ENCODE measurements around the gene TUBGCP3. TPM values are rescaled to one million over a fixed set of nuclear protein-coding genes. Genes with fewer than 3 reads are reported as not detected.
A peak's percentile ranks its signal among the peaks of the same experiment; 100 is the strongest.

TUBGCP3 gene
- total RNA-seq, 1 donor from 2014 or later, result 12.5 TPM

GRCh38 chr13:112616586-112617362 is 28.8 kb upstream of the TUBGCP3 start:
- peak; percentile 52 for DNase-seq (ENCODE audit: low read depth)

DNA sequence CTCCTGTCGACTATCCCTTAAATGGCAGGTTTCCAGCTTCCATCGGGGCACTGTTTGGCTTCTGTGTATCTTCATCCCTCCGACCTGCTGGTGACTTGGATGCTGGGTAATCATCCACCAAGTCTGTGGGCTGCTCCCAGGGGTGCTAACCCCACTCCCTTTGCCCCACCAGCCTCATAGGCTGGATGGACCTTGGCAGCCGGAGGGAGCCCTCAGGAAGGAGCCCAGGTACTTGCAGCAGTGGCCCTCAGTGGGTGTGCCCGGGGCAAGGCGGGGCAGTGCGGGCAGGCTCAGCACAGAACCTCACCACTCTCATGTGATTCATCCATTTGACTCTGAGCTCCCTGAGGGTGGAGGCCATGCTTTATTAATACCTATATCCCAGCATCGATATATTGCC is 27.4 kb upstream of the TUBGCP3 start:
- no peak for DNase-seq (ENCODE audit: low read depth)

- no peak for DNase-seq (ENCODE audit: low read depth)
These were observed 26.9 kb upstream of the TUBGCP3 start for GRCh38 chr13:112614835-112615234.

DNA sequence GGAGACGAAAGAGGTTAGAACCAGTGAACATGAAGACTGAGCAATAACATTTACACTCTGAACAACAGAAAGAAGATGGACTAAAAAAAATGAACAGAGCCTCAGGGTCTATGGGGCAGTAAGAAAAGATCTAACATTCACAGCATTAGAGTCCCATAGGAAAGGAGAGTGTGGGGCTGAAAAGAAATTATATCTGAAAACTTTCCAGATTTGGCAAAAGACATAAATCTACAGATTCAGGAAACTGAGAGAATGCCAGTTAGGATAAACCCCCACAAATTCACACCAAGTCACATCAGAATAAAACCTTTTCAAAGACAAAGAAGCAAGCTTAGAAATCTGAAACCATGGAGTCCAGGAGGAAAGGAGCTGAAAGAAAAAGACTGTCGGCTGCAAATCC is 20.3 kb upstream of the TUBGCP3 start:
- DNase-seq (ENCODE audit: low read depth), result no peak

- DNase-seq (ENCODE audit: low read depth), result peak; percentile 90
These were observed 18.4 kb upstream of the TUBGCP3 start for GRCh38 chr13:112606109-112607001.

GRCh38 chr13:112605531-112605990 is 17.6 kb upstream of the TUBGCP3 start:
- DNase-seq (ENCODE audit: low read depth), result no peak

DNA sequence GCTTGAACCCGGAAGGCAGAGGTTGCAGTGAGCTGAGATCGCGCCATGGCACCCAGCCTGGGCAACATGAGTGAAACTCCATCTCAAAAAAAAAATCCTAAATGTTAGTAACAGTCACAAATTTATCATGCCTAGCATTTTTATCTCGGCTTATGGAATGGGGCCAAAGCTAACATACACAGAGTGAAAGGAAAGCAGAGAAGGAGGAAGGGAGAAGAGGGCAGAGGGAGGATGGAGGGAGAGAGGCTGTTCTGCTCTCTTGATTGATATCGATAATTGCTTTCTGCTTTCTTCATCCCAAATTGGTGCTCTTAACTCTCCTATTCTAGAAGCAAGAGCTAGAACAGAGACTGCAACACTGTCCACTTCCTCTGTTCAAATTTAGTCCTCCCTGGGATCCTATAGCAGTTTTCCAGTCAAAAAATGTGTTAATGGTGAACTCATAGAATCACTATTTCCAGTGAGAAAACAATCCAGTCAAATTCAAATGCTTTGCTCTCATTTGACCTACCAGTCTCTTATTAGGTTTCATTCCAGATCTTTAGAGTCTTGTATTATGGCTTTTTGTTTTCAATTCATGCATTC is 15.8 kb upstream of the TUBGCP3 start:
- no peak for DNase-seq (ENCODE audit: low read depth)

GRCh38 chr13:112602189-112602588 is 14.2 kb upstream of the TUBGCP3 start:
- DNase-seq (ENCODE audit: low read depth), result no peak

DNA sequence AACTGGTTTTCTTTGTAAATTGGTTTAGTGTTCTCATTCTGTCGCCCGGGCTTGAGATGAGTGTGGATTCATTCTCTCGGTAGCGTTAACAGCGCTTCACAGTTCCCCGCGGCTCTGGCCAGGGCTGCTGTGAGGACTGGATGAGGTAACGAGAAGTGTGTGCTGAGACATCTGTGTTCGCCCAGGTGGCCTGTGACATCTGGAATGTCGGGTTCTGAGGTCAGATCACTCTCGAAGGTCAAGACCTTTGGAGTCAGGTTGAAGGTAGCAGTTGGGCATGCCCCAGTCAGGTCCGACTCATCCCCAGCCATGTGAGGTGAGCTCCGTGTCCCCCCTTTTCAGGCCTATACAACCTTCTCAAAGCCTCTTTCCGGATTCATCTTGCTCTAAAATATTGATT is 13.4 kb upstream of the TUBGCP3 start:
- DNase-seq (ENCODE audit: low read depth), result no peak

GRCh38 chr13:112596235-112596634 is 8.3 kb upstream of the TUBGCP3 start:
- DNase-seq (ENCODE audit: low read depth), result no peak

DNA sequence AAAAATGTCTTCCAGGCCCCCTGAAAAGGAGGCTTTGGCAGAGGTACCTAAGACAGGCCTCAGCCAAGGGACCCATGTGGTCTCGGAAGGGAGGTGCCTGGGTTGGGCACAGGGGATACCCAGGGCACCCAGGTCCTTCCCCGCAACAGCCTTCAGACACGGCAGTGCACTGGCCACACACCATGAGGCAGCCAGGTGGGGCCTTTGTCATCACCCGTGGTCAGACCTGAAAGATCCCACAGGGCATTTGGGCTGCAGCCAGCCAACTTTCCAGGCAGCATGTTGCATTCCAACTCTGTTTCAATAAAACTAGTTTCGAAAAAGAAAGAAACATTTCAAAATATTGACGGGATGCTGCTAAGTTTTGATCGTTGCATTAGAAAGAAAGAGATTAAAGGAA is 4.7 kb upstream of the TUBGCP3 start:
- DNase-seq (ENCODE audit: low read depth), result no peak

GRCh38 chr13:112592181-112592580 is 4.2 kb upstream of the TUBGCP3 start:
- no peak for DNase-seq (ENCODE audit: low read depth)

DNA sequence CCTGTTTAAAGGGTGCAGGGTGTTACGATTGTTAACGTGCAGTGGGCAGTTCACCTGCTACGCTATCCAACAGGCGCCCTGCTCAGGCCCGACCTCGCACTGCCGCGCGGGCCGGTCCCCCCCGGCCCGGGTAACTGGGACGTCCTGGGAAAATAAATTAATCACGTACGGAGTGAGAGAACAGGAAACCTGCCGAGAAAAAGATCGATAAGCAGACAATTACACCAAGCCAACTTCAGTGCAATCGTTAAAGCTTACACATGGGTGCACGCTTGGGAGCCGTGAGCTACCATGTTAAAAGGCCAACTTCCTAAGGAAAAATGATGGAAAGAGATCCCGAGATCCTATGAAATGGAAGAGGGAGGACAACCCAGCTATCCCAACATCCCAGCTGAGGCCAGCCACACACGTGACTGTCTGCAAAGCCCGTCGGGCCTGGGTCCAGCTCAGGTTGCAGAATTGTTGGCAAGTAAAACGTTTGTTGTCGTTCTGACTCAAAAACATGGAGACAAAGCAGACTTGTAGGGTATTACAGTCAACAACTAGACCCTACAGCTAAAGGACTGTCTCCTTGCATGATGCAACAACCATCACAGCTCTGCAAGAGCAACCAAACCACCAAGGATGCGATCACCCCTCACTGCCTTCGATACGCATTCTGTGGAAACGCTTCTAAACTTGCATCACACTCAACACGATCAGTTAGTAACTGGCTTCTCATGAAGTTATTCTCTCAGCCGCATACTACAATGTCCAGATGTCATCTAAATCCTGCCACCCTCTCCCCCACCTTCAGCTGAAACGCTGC is 741 bp upstream of the TUBGCP3 start:
- no peak for DNase-seq (ENCODE audit: low read depth)

- DNase-seq (ENCODE audit: low read depth), result peak; percentile 92
These were observed 665 bp downstream of the TUBGCP3 start for GRCh38 chr13:112587212-112587763.

GRCh38 chr13:112586334-112586960 is 1.5 kb downstream of the TUBGCP3 start:
- DNase-seq (ENCODE audit: low read depth), result no peak

GRCh38 chr13:112583592-112584277 is 4.2 kb downstream of the TUBGCP3 start:
- no peak for DNase-seq (ENCODE audit: low read depth)

DNA sequence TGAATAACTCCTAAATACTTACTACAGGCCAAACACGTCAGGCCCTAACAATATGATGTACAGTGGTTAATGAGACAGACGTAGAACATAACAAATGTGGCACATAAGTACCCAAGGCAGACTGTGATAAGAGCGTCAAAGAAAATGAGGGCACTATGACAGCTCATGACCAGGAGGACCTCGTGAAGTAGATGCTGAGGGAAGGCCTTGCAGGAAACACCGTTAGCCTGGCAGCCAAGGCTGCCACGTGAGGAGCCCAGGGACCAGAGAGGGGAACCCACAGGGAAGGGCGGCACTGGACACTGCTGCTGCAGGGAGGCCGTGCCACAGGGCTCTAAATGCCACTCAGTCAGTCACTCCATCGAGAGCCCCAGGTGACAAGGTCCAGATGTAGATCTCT is 5.7 kb downstream of the TUBGCP3 start:
- DNase-seq (ENCODE audit: low read depth), result no peak

DNA sequence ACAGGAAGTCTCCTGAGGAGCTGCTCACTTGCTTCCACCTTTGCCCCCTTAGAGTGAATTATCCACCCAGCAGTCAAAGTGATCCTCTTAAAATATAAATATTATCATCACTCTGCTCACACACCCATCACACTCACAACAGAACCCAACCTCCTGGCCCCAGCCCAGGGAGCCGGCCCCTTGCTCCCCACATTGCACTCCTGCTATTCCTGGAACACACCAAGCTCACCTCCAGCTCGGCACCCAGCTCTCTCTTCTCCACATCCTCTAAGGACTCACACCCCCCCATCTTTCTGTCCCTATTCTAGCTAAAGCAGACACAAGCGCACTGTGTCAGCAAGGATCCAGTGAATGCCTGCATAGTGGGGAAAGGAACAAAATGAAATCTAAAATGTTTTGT is 7.0 kb downstream of the TUBGCP3 start:
- DNase-seq (ENCODE audit: low read depth), result no peak

DNA sequence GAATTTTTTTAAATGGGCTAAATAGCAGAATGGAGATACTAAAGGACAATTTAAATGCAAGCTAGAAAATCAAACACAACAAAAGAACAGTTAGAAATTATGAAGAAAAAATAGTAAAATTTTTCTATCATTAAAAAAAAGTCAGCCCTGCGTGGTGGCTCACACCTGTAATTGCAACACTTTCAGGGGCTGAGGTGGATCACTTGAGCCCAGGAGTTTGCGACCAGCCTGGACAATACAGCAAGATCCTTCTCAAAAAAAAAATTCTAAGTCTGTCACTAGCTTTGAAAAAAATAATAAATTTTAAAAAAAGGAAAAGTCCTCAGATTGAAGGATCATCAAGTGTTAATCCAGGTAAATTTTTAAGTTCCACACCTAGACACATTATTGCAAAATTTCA is 7.7 kb downstream of the TUBGCP3 start:
- no peak for DNase-seq (ENCODE audit: low read depth)
